Limb (tissue), 2 donors: ENCODE measurements around the gene SPOCK1.

ENCODE experiments used
- DNase-seq, 2 donors: peaks; one replicate each; pipeline ENCODE4 v3.0.0-alpha.2; 2016; ENCODE audit errors: extremely low spot score in 2 of 2

The SPOCK1 gene

DNA sequence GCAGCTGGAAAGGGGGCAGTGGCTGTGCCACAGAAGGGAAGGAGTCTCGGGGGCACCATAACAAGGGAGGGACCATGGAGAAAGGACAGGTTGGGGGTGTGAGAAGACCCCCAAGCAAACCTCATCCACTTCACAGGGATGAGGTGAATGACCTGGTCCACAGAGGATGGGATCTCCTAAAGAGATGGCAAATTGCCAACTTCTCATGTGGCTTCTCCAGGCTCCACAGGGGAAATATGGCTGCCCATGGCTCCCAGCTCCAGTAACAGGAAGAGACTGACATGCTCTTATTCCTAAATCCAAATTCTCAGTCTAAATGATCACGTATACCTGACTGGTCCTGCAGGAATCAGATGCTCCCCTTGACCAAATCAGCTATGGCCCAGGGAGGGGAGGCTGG lies 340.4 kb downstream of the SPOCK1 start:
- no peak for DNase-seq

DNA sequence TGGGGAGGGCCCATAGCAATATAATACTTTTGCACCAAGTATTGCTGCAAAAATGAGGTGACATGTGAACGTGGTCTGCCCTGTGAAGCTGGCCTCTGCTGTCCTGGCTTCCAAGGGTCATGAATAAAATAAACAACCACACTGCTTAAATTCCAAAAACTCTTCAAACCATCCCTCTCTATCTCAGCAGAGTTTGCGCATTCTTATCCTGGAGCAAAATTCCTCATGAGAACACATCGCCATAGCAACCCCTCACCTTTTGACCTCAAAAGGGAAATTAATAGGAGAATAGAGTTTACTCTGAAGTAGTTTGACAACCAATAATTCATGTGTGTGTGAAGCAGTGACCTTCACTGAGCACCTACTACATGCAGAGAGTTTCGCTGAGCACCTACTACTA lies 342.9 kb downstream of the SPOCK1 start:
- no peak for DNase-seq

DNA sequence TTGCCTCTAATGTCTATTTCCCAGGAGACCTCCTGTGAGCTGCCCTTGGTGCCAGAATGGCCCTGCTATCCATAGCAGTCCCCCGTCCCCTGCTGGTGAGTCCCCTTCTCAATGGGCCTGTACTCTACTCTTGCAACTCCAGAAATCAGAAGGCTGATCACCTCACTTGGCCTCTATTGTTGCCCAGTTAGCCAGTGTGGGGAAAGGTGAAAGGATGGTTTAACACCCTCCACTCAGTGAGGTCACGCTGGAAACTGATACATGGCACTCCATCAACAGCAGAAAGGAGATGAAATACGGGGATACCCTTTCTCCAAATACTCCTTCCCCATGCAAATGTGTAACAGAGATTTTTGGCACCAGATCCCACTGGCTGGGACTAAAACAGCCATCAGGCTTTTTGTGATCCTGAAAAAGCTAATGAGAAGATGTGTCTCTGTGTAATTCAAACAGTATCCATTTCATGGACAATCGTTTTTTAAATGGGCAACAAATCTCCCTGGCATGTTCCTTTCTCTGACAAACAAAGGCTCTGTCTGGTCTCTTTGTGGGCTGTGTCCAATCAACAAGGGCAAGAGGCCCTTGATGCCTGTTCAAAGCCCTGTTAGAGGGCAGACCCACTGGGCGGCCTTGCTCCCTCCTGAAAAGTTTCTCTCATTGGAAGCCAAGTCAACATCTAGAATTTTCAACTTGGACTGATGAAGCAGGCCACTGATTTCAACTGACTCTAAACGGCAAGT lies 343.7 kb downstream of the SPOCK1 start:
- DNase-seq: no peak

DNA sequence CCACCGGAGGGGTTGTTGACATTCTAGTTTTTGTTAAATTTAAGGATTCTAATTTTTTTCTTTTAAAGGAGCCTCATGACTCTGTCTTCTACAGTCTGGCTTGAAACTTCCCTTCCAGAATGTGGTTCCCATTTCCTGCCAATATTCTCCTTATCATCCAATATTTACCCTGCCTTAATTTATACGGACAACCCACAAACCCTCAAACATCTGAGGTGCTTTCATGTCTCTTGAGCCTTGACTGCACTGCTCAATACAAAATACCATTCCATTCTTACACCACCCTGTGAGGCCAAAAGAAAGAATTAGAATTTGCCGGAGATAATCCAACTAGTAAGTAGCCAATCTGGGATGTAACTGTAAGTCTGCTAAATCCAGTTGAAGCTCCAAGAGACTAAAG lies 346.5 kb downstream of the SPOCK1 start:
- no peak for DNase-seq

DNA sequence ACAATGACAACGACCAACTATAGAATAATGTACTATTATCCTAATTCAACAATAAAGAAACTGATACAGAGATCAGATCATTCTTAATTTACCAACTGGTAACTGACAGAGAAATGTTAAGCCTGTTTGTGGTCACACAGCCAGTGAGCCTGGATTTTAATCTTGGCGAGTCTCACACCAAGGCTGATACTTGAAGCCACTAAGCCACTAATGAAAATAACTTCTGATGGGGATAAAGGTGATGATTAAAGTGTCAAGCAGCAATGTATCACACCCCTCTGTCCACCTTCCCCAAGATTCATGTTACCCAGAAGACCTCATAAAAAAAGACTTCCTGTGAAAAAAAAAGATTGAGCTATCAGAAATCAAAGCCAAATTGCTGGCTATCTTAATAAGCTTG lies 350.5 kb downstream of the SPOCK1 start:
- DNase-seq: no peak

DNA sequence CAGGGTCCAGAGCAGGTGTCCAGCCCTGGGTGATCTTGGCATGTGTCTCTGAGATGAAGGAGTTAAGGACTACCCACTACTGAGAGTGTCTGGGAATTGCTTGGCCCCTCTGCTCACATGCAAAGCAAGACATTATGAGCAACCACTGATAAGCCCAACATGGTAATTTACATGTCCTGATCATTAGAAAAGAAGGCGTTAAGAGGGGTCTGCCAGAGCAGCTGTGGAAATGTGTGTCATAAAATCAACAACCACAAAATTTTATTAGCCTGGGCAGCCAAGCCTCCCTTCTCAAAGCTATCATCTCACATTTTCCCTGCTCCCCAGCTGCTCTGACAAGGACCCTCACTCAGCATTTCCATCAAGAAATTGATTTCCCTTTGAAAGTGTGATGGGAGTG lies 351.0 kb downstream of the SPOCK1 start:
- DNase-seq: no peak

DNA sequence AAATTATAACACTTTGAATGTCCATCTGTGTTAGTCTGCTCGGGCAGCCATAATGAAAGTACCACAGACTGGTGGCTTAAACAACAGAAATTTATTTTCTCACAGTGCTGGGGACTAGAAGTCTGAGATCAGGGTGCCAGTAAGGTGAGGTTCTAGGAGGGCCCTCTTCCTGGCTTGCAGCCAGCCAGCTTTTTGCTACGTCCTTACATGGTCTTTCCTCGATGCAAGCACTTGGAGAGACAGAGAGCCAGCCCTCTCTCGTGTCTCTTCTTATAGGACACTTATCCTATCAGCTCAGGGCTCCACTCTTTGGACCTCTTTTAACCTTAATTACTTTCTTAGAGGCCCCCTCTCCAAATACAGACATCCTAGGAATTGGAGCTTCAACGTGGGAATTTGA lies 351.8 kb downstream of the SPOCK1 start:
- DNase-seq: no peak

DNA sequence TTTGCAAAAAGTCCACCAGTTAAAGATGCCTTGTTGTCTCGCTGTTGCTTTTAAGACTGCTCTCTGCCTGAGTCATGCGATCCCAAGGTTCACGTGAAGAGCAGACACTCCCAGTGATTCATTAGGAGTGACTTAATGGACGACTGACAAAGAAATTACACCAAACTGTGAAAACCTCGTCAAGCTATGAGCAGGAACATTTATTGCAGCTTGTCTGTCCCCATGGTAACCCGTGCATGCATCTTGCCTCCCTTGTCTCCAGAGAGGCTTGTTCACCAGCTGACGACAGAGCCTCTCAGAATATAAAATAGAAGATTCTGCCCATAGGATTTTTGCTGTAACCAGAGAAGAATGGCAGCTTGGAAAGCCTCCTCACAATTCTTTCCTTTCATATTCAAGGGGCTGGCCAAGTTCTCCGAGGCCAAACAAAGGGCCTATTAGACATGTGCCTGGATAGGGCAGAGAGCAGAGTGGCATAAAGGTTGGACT lies 352.7 kb downstream of the SPOCK1 start:
- peak; percentile 62 to 67 for DNase-seq

DNA sequence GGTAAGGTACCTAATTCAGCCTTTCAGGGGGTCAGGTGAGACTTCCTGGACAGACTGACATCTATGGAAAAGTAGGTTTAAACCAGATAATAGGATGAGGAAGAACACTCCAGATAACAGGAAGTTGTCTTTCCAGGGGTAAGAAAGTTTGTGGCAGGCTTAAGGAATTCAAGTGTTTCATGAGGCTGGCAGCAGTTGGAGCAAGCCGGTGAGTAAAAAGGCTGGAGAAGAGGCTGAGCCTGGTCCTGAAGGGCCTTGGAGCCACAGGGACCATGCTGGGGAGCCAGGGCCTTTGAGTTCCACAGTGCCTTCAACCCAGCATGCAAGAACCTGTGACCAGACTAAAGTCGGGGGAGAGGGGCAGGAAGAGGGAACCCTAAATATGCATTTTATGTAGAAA lies 353.4 kb downstream of the SPOCK1 start:
- no peak for DNase-seq

DNA sequence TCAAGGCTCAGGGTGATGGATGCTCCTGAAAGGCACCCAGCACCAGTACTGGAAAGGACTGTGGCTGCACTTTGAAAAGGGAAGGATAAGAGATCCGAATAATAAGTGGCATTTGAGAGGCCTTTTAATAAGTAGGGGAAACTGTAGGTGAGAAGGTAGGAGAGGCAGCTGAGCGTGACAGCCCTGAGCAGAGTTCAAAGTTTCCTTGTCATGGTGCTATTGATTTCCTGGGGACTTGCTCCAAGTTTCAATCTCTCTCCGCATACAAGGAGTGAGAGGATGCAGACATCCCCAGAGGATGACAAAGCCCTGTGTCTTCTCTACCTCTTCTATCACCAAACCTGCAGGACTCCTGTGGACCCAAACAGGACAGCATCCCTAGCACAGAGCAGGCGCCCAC lies 354.5 kb downstream of the SPOCK1 start:
- no peak for DNase-seq

DNA sequence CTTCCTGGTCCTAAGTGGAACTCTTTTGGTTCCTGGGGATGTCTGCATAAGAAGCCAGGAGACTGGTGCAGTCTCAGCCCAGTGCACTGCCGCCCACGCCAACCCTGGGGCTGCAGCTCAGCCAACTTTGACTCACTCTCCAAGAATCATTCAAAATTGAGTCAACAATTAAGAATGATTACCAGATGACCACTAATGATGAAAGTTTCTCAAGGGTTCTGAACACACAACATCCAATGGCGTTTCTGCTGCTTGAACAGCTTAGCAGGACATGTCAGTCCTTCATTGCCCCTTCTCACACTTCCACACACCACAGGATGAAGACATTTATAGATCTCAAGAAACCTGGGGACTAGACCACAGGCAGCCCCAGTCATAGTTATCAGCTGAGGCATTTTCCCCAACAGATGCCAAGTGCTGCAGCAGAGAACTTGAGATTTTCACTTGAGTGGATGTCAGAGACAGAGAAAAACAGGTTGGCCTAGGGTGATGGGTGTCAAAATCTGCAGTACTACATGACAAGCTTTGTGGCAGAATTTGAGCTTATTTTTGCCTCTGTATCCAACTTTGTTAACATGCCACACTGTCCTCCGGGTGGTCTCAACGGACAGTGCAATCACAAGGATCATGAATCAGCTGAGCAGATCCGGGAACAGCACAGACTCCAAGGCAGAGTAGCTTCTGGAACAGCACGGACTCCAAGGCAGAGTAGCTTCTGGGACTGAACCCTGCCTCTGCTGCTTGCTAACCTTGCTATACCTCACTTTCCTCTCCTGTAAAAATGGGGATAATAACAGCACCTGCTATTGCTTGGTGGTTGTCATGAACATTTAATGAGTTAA lies 356.1 kb downstream of the SPOCK1 start:
- DNase-seq: no peak

DNA sequence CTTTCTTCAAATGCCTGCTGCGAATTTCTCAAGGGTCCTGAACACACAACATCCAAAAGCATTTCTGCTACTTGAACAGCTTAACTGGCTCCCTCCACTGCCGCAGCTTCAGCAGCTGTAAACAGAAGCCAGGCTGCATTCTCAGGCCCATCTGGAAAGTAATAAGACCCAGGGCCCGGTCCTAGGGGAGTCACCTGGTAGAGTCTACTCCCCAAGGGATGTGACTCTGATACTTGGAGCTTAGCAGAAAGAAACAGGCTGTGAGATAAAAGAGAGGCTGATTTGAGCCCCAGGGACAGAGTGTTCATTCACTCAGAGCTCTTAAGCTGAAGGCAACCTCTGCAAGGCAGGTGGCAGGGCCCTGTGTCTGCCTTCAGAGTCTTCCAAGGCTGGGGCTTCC lies 356.8 kb downstream of the SPOCK1 start:
- DNase-seq: no peak

DNA sequence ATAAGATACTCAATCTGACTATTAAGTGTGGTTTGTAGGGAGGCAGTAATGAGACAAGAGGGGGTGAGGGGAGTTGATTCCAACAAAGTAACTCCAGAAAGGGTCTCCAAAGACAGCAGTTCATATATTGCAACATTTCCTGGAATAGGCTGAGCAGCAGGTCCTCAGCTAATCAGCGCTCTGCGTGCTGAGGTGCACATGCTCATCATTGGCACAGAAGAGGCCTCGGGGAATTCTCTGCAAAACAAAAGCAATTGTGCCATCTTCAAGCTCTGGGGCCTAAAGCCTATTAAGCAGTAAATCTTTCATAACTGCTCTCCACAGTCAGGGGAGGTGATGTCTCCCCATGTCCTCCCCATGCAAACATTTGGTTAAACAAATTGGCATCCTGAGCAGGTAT lies 357.3 kb downstream of the SPOCK1 start:
- DNase-seq: no peak

DNA sequence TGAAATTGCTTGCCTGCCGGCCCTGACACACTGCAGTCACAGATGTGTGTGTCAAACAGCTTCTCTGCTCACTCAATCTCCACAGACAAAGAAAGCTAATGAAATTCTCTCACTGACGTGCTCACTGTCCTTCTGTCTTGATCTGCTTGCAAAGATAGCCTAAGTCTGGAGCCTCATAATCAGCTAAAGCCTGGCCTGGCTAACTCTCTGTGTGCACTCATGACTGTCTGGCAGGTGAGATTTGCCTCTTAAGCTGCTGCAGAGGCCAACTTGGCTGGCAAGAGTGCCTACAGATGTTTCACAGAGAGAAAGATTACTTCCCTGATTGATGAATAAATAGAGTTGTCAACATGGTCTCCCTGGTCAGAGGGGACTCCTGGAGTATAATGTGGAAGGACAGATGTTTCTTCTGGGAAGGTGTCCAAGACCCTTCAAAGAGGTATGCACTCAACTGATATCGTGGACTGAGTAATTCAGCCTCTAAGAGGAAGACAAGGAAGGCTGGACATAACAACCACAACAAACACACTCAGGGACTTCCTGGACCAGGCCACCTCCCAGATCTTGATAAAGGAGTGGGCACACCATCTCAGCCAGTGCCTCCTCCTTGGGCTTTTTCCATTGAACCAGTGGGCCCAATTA lies 362.0 kb downstream of the SPOCK1 start:
- no peak for DNase-seq

DNA sequence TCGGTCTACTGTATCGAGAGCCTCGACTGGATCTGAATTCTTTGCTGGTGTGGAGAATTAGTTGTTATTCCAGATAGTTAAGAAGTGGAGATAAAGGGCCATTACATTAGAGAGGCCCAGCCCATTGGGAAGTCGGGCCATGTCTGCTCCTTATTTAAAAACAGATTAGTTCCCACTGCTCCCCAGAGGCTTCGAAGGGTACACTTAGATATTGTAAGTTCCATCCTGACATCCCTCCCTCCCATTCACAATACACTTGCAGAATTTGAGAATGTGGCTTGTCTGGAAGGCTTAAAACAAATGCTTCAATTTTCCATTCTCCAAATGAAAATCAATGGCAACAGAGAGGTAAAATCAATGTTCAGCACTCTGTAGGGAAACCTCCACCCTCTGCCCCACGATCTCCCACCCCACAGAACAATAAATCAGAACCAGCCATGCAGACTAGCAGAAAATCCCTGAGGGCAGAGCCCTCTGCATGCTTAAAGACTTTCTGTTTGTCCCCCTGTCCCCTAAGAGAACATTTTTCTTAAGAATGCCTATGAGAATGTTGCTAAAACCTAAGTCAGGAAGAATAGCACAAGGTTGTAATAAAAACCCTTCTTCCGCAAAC lies 364.1 kb downstream of the SPOCK1 start:
- no peak for DNase-seq

DNA sequence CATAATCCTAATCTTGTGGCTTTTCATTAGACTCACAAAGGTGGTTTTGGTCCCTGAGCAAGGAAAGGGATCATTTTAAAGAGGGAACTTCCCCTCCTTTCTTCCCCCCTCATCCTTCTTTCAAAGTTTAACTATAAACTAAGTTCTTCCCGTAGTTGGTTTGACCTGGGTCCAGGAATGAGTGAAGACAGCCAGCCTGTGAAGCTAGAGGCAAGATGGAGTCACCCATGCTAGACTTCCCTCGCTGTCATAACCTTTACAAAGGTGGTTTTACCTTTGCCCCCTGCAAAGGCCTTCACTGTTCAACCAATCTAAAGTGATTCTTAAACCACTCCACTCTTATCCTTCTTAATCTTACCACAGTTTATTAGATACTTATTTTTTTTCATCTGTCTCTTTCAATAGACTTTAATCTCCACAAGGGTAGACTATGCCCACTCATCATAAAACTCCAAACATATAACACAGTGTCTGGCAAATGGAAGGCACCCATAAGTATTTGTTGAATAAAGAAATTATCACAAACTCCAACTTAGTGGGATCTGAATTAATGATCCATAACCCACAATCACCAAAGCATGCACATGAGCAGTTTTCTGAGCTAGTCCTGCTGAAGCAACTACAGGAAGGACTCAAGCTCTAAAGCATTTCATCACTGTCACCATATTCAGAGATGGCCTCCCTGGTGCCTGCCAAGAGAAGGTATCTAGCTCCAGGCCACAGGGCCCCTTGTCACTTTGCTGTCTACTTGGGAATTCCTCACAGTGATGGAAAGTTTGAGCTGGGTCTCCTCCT lies 369.0 kb downstream of the SPOCK1 start:
- DNase-seq: no peak

DNA sequence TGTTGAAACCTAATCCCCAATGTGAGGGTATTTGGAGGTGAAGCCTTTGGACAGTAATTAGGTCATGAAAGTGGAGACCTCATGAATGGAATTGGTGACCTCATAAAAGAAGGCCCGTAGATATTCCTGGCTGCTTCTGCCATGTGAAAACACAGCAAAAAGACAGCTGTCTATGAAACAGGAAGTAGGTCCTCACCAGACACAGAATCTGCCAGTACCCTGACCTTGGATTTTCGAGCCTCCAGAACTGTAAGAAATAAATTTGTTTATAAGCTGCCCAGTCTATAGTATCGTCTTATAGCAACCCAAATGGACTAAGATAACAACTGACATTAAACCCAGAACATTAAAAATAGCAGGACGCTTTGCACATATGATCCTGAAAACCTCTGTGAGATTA lies 371.1 kb downstream of the SPOCK1 start:
- DNase-seq: no peak

DNA sequence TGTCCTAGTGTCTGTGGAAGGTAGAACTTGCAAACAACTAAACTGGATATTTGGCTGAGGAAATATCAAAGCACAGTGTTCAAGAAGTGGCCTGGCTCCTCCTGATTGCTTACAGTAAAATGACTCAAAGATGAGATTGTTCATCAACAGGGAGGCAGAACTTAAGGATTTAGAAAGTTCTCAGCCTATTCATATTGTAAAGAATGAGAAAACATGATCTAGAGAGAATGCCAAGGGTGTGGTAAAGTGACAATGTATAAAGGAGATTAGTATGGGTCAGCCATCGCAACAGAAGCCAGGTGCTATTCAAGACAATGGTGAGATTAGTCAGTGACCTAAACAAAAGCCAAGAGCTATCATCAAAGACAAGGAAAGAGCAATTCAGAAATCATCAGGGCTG lies 372.3 kb downstream of the SPOCK1 start:
- DNase-seq: no peak

DNA sequence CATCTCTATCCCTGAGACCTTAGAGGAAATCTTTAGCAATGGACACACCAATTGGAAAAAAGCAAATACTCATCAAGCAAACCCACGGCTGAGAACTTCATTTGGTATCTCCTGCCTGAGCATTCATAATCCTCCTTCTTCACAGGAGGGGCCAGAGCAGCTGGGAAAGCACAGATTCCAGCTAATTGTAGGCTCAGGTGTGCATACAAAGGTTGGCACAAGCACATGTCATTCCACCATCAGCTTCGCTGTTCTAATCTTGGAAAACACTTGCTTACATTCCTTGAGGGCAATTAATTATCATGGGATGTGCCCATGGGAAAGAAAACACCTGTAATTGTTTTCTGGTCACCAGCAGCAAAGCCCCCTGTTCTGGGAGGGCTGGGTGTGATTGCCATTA lies 376.6 kb downstream of the SPOCK1 start:
- no peak for DNase-seq

DNA sequence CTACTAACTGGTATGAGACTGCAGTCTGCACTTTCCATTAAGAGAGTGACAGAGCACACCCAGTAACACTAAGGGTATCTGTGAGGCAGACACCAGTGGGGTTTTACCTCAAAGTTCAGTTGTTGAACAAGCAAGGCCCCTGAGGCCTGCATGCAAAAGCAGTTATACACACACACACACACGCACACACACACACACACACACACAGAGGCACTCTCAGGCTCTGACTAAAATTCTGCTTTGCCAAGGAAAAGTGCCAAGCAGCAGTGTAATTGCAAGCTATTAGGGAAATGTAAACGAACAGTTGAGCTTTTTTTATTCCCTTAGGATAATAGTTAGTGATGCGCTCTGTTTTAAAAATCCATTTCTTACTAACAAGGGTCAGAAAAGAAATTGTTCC lies 377.1 kb downstream of the SPOCK1 start:
- DNase-seq: no peak

DNA sequence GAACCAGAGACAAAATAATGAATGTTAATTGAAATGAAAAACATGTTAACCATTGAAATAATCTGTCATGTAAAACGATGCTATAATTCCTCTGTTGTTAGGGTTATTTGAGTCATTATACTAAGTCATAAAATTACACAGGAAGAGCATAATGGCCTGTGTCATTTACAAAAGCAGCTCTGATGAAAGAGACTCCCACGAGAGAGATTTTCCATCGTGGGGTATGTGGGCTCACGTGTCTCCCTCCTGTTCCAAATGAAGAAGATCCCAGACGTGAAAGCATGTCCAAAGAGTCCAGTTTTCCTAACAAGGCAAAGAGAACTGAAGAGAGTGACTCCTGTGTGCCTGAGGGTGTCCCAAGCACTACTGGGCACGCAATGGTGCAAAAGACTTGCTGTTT lies 379.8 kb downstream of the SPOCK1 start:
- DNase-seq: no peak
